GM12878 (cell line): ENCODE data around the gene CACHD1. TPM values are rescaled to one million over a fixed set of nuclear protein-coding genes. Genes with fewer than 3 reads are reported as not detected.

Experiments used
- ATAC-seq: fragments of 200-7000 bp; cut with Tn5 transposase; 3 replicates; pipeline ENCODE4 v1.9.1; 2020; ENCODE audit warnings: mild to moderate bottlenecking, moderate library complexity
- BruUV-seq: library from RNA; stranded (reverse); fragments of 400-500 nt; replicated peaks from 2 replicates; lab custom pipeline; 2021; lab: Mats Ljungman, UMichigan
- CTCF ChIA-PET: fragments of 300-600 bp; sonication (Branson Sonifier 250); formaldehyde crosslinking; extraction: SDS; loops from one replicate; lab custom pipeline; 2021; ENCODE audit warnings: inconsistent platforms; lab: Yijun Ruan, JAX
- POLR2A ChIA-PET: fragments of 350-600 bp; formaldehyde crosslinking; extraction: SDS; loops from one replicate; lab custom pipeline; 2021; ENCODE audit warnings: inconsistent platforms; lab: Charles Lee
- RAD21 ChIA-PET: fragments of 300-600 bp; sonication (Branson Sonifier 250); formaldehyde crosslinking; loops from one replicate; lab custom pipeline; 2023; ENCODE audit warnings: antibody characterized with exemption; ENCODE audit not compliant: unreplicated experiment; lab: Charles Lee
- SMC1A ChIA-PET: fragments of 300-600 bp; sonication (Branson Sonifier 250); formaldehyde crosslinking; loops from one replicate; lab custom pipeline; 2023; ENCODE audit not compliant: unreplicated experiment, uncharacterized antibody; lab: Charles Lee
- DNase-seq: peaks from one replicate; pipeline ENCODE4 v3.0.0-alpha.2; 2011; ENCODE audit warnings: low read depth, low spot score
- FAIRE-seq: peaks from 3 replicates; lab custom pipeline; 2011; peaks lifted over from hg19 to GRCh38; lab: Jason Lieb, UNC
- H2AFZ ChIP-seq: 2 replicates; pipeline ENCODE4 v1.6.0; 2011; ENCODE audit warnings: low read depth, low read length, control low read depth; ENCODE audit not compliant: control insufficient read depth
- H3K27ac ChIP-seq: 2 replicates; pipeline ENCODE4 v1.5.1; 2011; ENCODE audit warnings: control low read depth; ENCODE audit not compliant: control insufficient read depth, insufficient read depth
- H3K27me3 ChIP-seq, 2 experiments: replicated peaks in 1 of 2; 2 replicates each; pipeline versions ENCODE4 v1.6.0 to v1.6.1; 2011; ENCODE audit warnings: low read length in 1 of 2; ENCODE audit not compliant: control insufficient read depth in 2 of 2, insufficient read depth in 2 of 2
- H3K36me3 ChIP-seq, 2 experiments: 2 replicates each; pipeline ENCODE4 v1.5.1; 2011; ENCODE audit warnings: low read length in 1 of 2; ENCODE audit not compliant: control insufficient read depth in 2 of 2, insufficient read depth in 2 of 2
- H3K4me1 ChIP-seq: 2 replicates; pipeline ENCODE4 v1.6.1; 2011; ENCODE audit warnings: mild to moderate bottlenecking, low read length, moderate library complexity, mixed read lengths; ENCODE audit not compliant: control insufficient read depth, insufficient read depth
- H3K4me2 ChIP-seq: 2 replicates; pipeline ENCODE4 v1.6.0; 2011; ENCODE audit warnings: control low read depth; ENCODE audit not compliant: control insufficient read depth, insufficient read depth
- H3K4me3 ChIP-seq: fragments of 200-600 bp; sonication (generic); 2 replicates; pipeline ENCODE4 v1.5.1; 2016
- H3K79me2 ChIP-seq: 2 replicates; pipeline ENCODE4 v1.6.0; 2011; ENCODE audit warnings: low read length; ENCODE audit not compliant: control insufficient read depth, insufficient read depth
- H3K9ac ChIP-seq: 2 replicates; pipeline ENCODE4 v1.8.0; 2011; ENCODE audit warnings: low read length, control low read depth, mixed read lengths; ENCODE audit not compliant: control insufficient read depth, insufficient read depth
- H3K9me3 ChIP-seq: replicated peaks from 3 replicates; pipeline ENCODE4 v1.5.1; 2011; ENCODE audit warnings: mild to moderate bottlenecking, low read length; ENCODE audit not compliant: control insufficient read depth, insufficient read depth
- H4K20me1 ChIP-seq: 2 replicates; pipeline ENCODE4 v1.6.0; 2011; ENCODE audit not compliant: control insufficient read depth, insufficient read depth
- FOXK2 ChIP-seq: fragments of 450-650 bp; IDR thresholded peaks from 2 replicates; pipeline ENCODE4 v1.6.1; 2017; ENCODE audit warnings: mild to moderate bottlenecking, moderate library complexity
- JUNB ChIP-seq: IDR thresholded peaks from 2 replicates; pipeline ENCODE4 v1.6.1; 2016; ENCODE audit warnings: antibody characterized with exemption, mild to moderate bottlenecking
- JUND ChIP-seq: IDR thresholded peaks from 2 replicates; pipeline ENCODE4 v1.6.1; 2012; ENCODE audit warnings: low read depth, mild to moderate bottlenecking, low read length, improper control_type of control experiment, moderate library complexity
- RBBP5 ChIP-seq: fragments of 200-600 bp; sonication (generic); conservative IDR thresholded peaks from 2 replicates; pipeline ENCODE4 v1.6.1; 2016
- TCF12 ChIP-seq: IDR thresholded peaks from 2 replicates; pipeline ENCODE4 v1.6.1; 2011; ENCODE audit warnings: low read depth, mild to moderate bottlenecking, low read length
- WGBS: methylation state at CpG from one replicate; pipeline ENCODE4 v1.1.6; 2016; ENCODE audit warnings: low lambda C conversion rate; ENCODE audit not compliant: insufficient replicate concordance, insufficient coverage; ENCODE audit errors: missing lambda C conversion rate; 5-methylcytosine and 5-hydroxymethylcytosine counted together
- in situ Hi-C: fragments of 300-500 bp; cut with MboI; formaldehyde crosslinking; loops from 9 replicates; pipeline ENCODE4 v1.14.3; 2018; ENCODE audit warnings: mixed read lengths
- intact Hi-C: fragments of 100-400 bp; cut with micrococcal nuclease; formaldehyde crosslinking; loops from one replicate; pipeline ENCODE4 v1.14.2; 2022; ENCODE audit not compliant: unreplicated experiment
- polyA plus RNA-seq, 11 experiments: library from polyadenylated mRNA; depleted of rRNA in 4 of 11; unstranded in 6 of 11; stranded (reverse) in 5 of 11; fragments of >200 nt; fragmentation: Nextera tagmentation in 4 of 11; fragmentation: Illumina TruSeq in 1 of 11; extraction: Ambion mirVana in 4 of 11; extraction: Trizol in 1 of 11; gene quantifications; 1 replicate in 1 of 11; 2 replicates in 10 of 11; pipeline versions ENCODE4 v1.2.1 to v1.2.3, GENCODE V29; 2011 to 2016; ENCODE audit warnings: inconsistent platforms in 2 of 11, missing spikeins in 2 of 11, low read depth in 1 of 11
- total RNA-seq, 4 experiments: library from RNA; depleted of rRNA in 3 of 4; stranded (reverse); fragments of >200 nt in 3 of 4; fragmentation: Illumina TruSeq in 1 of 4; extraction: Trizol in 1 of 4; gene quantifications; 2 replicates each; pipeline versions ENCODE4 v1.2.1 to v1.2.3, GENCODE V29; 2013 to 2021
- TF ChIP-seq, protein P1 (sequence below): fragments of 150-350 bp; IDR thresholded peaks from 2 replicates; pipeline ENCODE4 v1.6.1; 2016; ENCODE audit warnings: low read depth, low read length
- TF ChIP-seq, protein P2 (sequence below): IDR thresholded peaks from 2 replicates; pipeline ENCODE4 v1.6.1; 2012; ENCODE audit warnings: low read depth, low read length, improper control_type of control experiment

CACHD1 gene
- total and polyA plus RNA-seq, 10 of the 15 experiments (the other 5 are each of a cell fraction or from before 2014, with no cell fraction given), result 0.03 TPM; not detected in 9

DNA sequence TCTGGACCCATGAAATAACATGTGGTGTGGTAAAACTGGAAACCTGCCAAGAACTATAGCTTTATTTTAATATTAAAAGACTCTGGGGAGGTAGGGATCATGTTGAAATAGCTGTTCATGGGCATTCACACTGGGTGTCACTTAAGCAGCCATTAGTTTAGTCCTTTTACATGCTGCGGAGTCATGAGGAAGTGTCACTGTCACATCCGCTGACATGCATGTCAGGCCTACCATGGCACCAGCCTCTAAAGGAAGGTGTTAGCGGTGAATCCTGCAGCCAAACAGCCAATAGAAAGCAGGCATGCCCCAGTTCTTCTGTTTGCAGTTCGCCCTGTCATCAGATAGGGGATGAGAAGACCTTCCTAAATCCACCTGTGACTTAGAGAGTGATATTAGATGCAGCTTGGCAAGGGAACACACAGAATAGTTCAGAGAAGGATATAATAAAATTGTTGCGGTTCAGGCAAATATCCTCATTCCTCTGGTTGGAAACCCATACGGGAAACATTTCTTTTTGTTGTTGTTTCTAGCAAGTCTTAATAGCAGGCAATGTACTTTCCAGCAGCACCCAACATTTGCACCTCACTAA is 100.4 kb downstream of the CACHD1 start:
- no peak overlapping the region for H3K4me2 ChIP-seq
- intact Hi-C loops (no loop called here), in situ Hi-C loops (no loop called here)
- no TSS peak for BruUV-seq
- ChIA-PET SMC1A (no interaction called here), RAD21 (no interaction called here), CTCF (no interaction called here), POLR2A (no interaction called here)
- no peaks in the 10 kb centered on the region for H3K36me3 ChIP-seq
- no peak overlapping the region for H3K9ac ChIP-seq
- H3K27me3 ChIP-seq, result no peaks in the 10 kb centered on the region
- no peak for DNase-seq
- H2AFZ ChIP-seq, result no peak overlapping the region
- H3K79me2 ChIP-seq, result no peaks in the 10 kb centered on the region
- no peaks in the 10 kb centered on the region for H3K4me1 ChIP-seq
- 40% methylated on average over 6 of the region's 6 CpGs for WGBS
- no peak overlapping the region for H3K4me3 ChIP-seq
- H3K27ac ChIP-seq, result no peak overlapping the region
- H4K20me1 ChIP-seq, result no peaks in the 10 kb centered on the region
- FAIRE-seq, result no peak
- TF ChIP-seq JUNB (no peak), FOXK2 (no peak), JUND (no peak), TCF12 (no peak), RBBP5 (no peak)
- TF ChIP-seq, protein P1, sequence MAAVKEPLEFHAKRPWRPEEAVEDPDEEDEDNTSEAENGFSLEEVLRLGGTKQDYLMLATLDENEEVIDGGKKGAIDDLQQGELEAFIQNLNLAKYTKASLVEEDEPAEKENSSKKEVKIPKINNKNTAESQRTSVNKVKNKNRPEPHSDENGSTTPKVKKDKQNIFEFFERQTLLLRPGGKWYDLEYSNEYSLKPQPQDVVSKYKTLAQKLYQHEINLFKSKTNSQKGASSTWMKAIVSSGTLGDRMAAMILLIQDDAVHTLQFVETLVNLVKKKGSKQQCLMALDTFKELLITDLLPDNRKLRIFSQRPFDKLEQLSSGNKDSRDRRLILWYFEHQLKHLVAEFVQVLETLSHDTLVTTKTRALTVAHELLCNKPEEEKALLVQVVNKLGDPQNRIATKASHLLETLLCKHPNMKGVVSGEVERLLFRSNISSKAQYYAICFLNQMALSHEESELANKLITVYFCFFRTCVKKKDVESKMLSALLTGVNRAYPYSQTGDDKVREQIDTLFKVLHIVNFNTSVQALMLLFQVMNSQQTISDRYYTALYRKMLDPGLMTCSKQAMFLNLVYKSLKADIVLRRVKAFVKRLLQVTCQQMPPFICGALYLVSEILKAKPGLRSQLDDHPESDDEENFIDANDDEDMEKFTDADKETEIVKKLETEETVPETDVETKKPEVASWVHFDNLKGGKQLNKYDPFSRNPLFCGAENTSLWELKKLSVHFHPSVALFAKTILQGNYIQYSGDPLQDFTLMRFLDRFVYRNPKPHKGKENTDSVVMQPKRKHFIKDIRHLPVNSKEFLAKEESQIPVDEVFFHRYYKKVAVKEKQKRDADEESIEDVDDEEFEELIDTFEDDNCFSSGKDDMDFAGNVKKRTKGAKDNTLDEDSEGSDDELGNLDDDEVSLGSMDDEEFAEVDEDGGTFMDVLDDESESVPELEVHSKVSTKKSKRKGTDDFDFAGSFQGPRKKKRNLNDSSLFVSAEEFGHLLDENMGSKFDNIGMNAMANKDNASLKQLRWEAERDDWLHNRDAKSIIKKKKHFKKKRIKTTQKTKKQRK, result no peak
- TF ChIP-seq, protein P2, sequence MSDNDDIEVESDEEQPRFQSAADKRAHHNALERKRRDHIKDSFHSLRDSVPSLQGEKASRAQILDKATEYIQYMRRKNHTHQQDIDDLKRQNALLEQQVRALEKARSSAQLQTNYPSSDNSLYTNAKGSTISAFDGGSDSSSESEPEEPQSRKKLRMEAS, result no peak
- H3K9me3 ChIP-seq, result no peaks in the 10 kb centered on the region
- no peak for ATAC-seq
